HG03565 (cell line): ENCODE data around the gene ADAM12.

ENCODE experiments used
- ATAC-seq: cut with Tn5 transposase; IDR thresholded peaks from one replicate; pipeline ENCODE4 v1.9.1; 2021; ENCODE audit warnings: mild to moderate bottlenecking, moderate library complexity; ENCODE audit not compliant: unreplicated experiment

ADAM12 gene

DNA sequence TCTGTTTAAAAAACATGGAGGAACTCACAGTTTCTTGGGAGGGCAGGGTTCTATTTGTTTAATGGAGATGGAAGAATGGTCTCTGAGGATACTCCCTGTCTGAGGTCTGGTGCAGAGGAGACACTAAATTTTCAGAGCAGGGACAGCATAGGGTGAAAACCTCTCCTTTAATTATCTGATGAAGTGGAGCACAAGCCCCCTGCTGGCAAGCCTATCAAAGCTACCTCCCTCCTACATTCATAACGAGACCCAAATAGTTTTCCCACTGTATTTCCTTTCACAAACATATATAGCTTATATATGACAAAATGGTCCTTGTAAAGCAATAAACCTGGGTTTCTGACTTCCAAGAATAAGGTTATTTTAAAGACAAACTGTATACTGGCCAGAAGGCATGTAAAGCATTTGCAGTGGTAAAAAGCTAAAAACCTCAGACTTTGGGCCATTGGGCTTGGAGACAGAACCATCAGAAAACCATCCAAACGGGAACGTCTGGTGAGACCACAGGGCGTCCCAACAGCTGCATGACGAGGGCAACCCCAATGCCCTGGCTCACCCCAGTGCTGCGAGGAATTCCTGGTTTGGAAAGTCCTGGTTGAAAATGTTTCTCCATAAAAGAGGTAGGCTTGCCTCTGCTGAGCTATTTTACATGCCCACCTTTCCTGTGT is 290.6 kb downstream of the ADAM12 start:
- no peak for ATAC-seq

DNA sequence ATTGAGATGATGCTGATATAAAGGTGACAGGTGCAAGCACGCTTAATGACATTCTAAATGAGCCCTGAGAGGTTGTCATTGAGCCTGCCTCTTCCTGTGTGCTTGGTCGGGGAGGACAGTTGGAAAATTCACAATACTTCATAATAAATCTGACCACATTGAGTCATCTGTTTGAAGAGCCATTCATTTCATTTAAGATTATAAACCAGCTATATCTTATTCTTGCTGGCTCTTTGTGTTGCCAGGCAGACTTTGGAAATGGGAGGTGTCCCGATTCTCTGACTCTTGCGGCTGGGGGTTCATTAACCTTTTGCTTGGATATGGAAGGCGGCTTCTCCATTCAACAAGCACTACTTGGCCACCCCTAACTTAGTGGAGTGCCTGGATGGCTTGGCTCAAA is 293.7 kb downstream of the ADAM12 start:
- ATAC-seq = no peak

DNA sequence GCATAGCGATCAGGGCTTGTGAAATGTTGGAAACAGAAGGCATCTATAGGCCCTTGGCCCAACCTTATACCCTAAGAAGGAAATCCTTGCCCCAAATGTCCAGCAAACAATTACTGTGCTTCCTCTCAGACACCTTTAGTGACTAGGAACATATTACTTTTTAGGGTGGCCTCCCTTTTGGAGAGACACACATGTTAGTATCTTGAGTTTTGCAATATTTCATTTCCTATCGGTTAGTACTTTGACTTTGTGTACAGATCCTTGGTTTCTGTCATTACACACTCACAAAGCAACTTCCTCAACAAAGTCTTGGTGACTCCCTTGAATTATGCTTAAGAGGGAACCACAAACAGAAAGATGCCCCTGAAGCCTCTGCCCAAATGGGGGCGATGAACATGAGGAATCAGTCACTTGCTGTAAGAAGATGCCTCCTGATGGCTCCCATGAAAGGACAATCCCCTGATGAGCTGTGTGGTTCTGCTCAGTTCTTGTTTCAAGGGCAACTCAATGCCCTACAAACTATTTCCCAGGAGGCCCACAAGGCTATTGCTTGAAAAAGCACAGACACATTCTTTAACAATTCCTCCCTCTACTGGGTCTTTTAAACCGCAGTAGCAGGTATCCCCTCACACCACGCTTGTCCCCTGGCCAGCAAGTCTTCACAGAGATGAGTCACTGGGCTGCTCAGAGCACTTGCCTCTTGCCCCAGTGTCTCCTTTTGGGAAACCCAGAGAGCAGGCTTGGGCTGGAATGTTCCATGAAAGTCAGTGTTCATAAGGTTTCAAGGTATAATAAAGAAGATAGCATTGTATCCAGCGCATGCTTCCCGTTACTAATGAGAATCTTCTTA is 295.7 kb downstream of the ADAM12 start:
- no peak for ATAC-seq

DNA sequence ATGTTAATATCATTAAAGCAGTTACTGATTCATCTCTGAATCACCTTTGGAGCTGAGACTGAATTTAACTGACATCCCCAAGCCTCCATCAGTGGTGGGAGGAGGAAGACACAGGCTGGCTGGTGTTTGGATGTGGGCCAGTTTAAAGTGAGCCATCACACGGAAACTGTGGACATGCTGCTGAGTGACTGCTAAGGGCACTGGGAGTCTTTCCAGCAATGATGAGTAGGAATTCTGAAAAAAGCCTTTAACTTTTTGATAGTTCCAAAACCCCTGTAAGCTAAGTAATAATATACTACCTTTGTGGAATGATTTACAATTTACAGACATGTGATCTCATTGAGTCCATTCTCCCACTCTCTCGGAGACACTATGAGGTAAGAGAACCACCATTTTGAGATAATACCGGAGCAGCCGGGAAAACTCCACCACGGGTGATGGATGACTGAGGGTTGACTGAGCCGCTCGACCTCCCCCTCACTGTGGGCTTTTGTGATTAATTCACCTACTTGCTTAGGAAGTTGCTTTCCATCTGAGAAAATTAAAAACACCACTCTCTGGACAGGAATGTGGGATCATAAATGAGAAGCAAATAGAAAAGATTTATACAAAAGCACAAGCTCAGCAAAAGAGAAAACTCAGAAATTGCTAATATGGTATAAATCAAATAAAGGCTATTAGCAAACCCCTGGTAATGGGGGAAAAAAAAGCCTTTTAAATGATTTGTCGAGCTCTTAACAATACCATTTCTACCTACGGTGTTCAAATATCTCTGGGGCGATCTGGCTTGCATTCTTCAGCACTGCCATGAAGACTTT is 297.2 kb downstream of the ADAM12 start:
- no peak for ATAC-seq

DNA sequence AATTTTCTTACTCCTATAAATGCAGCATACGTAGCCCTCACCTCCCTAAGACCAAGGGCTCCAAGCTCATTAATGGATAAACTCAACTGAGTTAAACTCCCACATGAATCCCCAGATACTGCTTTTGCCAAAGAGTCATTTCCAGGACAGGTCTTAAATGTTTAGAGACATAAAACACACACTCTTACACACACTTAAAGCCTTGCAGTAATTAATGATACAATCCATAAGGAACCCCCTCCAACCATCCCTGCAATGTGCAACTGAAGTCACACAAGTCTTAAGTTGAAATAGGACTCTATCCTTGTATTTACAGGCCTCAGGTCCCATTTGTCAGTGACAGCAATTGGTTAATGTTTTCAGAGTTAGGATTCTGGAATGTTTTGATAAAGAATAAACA is 297.8 kb downstream of the ADAM12 start:
- no peak for ATAC-seq

DNA sequence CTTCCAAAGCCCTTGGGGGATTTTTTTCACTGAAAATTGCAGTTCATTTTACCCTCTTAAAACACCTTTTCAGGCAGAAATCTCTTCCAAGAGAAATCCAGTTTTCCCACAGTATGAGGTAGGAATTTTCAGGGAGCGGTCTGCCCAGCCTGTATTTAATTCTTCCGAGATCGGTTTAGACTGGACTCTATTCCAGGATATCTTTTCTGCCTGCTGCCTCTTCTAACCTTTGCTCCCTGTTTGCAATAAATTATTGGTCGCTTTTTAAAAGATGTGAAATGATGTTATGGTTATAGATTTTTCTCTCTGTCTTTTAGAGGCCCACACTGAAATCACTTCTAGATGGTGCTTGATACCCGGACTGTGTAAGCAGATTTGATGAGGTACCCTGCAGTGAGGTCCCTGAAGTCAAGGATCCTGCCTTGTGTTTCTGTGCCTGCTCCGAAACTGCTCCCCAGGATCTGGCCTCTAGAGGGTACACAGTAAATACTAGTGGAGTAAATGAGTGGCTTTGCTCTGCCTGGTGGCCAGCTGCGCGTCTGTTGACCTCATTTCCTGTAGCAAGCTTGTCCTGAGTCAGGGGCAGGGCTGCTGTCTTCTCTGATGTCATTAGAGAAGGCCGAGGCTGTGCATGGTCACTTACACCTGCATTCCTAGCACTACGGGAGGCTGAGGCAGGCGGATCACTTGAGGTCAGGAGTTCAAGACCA is 300.3 kb downstream of the ADAM12 start:
- ATAC-seq = no peak

DNA sequence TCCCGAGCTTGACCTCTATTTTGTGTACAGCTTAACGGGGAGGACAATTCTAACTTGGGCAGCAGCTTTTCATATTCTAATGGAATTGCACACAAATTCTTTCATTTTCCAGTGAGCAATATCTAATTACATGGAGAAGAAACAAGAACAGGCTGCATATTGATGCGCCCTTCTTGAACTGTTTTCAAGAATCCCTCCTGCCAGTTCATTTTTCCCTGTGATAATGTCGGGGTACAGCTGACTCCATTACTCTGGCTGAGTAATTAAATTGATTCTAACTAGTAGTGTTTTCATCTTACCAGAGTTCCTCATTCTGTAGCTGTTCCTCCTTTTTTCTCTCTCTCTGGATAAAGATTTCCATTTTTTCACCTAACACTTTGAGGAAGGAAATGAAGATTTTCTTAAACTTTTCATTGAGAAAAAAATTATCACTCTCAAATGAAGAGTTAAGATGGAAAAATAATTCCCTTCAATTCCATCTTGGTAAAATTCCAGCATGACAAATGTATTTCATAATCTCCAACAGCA is 301.1 kb downstream of the ADAM12 start:
- no peak for ATAC-seq

DNA sequence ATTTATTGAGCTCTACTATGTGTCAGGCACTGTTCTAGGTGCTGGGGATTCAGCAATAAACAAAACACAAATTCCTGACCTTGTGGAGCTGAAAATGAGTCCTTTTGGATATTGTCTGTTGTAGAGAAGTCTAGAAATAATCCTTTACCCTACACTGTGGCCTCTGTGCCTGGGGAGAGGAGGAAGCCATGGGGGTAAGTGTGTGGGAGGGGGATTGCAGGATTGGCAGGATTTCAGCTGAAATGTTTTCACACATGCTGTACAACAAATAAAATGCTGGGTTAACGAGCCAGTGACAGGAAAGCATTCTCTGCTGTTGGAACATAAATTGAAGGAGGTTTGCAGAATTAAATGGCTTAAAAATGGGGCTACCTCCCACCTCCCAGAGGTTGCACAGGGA is 302.5 kb downstream of the ADAM12 start:
- ATAC-seq = no peak

DNA sequence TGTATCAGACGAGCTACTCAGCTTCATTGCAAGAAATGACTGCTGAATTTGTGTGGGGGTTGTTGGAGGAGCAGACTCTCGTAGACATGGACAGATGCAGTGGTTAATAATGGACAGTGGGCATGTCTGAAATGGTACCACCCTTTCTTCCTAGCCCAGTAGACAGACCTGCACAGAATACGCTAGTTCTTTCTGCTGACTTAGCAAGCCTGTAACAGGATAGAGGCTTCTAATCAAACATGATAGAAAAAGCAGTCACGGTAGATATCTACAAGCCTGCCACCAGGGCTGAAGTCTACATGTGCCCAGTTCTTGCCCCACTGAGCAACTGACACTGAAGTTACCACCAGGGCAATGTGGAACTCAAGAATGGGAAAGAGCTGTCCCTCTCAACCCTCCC is 303.9 kb downstream of the ADAM12 start:
- no peak for ATAC-seq

DNA sequence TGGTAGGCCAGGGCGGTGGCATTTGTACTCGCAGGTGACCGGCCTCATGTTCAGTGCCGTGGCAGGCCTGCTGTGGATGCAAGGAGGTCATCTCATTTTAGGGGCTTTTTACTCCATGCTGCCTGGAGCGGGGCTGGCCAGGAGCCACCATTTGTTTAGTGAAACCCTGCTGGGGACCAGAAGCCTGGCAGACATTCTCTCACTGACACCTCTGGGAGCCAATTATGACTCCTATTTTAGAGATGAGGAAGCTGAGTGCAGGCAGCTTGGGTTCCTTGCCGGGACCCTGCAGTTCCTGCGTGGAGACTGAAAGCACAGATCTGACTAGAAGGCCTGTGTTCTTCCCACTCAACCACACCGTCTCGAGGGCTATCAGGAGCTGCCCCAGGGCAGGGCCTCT is 305.3 kb downstream of the ADAM12 start:
- ATAC-seq = no peak

DNA sequence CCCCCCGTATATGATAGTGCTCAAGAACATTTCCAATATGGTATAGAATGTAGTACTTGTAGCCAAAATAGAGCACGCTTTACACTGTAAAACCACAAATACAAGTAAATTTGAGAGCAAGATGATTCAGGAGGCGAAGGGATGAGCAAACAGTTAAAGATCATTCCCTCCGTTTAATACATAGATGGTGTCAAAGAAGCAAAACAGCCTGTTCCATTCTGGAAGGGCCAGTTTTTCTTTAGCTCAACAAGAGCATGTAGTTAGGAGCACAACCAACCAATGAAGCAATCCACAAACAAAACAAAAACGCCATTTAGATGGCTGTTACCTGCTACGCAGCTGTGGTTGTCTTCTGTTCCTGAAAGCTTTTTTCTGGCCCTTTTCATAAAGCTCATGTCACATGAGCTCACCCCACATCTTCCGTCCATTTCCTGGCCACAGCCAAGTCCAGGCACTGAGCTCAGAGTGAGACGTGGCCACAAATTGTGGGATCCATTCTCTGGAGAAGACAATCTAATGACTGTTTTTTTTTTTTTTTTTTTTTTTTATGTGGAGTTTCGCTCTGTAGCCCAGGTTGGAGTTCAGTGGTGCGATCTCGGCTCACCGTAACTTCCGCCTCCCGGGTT is 306.3 kb downstream of the ADAM12 start:
- ATAC-seq = no peak

DNA sequence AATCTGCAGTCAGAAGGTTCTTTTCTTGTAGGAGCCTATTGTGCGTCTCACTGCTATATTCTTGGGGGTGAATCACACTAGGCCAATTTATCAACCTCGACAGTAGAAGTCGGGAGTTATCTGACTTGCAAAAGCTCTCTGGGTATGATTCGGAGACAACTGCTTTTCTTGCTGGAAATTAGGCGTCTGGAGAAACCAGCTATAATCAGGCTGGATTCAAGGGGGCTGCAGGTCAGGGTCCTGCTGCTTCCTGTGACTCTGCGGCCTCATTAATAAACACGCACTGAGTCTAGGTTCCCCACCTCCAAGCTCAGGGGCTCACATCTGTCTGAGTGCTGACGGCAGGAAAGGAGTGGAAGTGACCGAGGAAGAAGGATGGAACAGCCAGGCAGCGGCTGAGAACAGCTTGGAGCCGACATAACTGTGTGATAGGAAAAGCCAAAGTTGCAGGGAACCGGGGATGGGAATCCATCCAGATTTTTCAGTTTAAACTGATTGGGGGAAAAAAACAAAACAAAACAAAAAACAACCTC is 307.3 kb downstream of the ADAM12 start:
- no peak for ATAC-seq

DNA sequence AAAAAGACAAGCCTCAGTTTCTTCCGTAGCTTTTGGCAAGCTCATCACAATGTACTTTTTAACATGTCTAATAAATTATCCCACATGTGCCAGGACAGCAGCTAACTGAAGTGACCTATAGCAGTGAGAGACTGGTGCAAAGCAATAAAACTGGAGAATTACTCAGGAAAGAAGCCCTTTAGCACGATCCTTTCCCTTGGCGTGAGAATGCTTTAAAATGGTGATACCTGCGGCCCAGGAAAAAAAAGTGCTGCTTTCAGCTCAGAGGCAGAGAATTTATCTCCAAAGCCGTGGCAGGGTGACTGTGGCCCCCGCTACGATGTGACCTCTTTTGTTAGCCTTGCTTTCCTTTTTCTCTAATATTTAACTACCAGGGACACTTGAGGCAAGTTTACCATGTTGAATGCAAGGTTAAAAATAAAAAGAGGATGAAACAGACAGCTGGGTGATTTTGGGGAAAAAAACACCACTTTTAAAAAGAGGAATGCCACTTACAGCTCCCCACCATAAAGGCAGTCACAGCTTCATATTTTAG is 307.9 kb downstream of the ADAM12 start:
- no peak for ATAC-seq

DNA sequence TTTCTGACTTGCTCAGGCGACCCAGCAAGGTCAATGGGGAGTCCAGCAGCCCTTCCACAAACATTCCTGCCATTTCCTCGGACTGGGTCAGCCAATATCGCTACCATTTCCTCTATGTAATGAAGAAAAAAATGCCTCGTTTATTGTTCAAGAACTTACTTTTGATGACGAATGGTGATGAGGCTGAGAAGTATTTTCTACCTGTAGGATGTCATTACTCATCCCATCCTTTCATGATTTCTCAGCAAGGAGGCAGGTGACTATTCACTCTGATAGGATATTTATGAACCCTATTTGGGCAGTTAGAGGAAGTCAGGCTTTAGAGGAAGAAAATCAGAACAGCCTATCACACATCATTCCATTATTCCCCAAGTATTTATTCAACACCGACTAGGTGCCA is 313.3 kb downstream of the ADAM12 start:
- no peak for ATAC-seq

DNA sequence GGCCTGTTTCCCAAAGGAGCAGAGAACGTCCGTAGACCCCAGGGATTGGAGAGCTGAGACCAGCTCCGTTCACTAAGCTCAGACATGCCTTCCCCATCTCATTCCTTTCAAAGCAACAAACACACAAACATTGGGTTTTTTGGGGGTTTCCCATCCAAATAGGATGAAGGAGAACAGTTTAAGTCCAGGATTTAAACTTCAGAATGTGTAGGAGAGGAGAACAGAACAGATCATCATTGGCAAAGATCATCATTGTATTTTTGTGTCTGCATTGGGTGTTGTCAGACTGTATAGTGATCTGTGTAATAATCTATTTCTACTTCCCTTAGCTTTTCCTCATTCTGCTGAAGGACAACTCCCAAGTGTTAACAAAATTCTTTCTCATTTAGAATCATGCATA is 314.0 kb downstream of the ADAM12 start:
- ATAC-seq = no peak

DNA sequence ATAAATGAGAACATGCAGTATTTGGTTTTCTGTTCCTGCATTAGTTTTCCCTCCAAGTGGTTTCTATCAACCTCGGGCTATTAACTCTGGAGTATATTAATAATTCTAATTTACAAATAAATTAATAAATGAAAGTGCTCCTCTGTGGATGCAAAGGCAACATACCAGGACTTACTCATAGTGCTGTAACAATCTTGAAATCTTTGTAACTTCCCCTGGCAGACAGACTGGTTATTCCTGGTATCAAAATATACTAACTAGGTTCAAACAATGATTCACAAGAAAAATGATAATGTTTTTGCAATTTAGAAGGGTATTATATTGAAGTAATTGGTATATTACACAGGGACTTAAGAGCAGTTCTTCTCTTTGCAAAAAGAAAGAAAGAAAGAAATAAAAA is 314.7 kb downstream of the ADAM12 start:
- ATAC-seq = no peak

DNA sequence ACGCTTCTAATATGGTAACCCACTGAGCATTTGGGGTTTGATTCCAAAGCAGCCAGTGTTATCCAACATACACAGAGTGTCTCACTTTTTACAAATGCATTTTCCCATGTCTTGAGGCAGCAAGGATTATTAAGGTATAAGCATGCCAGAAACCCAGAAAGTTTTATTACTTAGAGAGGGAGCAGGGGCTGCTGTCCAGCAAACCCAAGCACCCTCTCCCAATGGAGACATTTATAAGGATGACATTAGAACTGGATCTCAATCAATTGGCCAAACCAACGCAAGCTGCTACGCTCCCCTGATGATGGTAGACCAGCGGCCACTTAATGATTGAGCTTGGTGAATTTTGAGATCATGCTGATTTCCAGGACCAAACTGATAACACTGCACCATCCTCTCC is 315.7 kb downstream of the ADAM12 start:
- ATAC-seq = no peak

DNA sequence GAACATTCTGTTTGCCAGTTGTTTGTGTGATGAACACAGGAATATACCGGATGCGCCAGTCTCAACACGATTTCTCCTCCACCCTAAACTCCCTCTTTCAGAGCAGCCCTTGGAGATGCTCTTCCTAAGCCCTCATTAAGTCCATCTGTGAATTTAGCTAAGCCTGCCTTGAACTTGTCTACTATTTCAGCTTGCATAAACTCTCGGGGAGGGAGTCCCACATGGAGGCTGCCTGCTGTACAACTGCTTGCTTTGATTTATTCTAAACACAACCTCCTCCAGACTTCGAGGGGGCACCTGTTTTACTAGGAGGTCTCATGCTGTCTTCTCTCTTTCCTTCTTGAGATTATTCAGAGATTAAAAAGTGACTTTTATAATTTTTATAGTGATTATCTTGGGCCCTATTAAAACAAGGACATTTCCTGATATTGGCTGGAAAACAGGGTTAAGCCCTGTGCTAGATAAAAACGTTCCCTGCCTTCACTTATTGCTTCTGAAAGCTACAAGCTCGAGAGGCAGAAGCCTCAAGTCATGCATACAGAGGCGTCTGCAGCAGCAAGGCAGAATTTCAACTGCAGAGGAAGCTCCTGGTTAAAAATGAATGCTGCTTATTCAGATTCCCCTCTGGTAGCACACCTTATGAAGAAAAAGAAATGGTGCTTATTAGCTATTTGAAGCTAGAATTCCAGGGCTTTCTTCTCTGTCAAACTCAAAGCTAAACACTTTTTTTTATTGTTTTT is 317.6 kb downstream of the ADAM12 start:
- no peak for ATAC-seq

DNA sequence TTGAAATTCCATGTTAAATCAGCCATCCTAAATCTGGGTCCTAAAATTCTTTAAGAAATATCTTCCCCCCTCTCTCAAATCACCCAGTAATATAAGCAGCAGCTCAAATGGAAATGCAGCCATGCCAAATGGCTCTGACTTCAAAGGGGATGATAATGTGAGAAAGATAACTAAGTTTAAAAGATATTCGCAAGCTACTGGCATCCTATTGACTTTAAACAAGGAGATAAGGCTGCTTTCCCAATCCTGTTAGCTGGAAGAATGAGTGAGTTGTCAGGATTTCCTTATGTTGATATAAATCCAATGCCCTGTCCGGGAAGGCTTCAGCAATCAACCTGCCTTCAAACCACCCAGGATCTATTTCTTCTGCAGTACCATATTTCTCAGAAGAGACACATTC is 320.0 kb downstream of the ADAM12 start:
- no peak for ATAC-seq
